Lower leg skin (tissue), 4 donors: ENCODE data around the gene TMTC1. TPM values are rescaled to one million over a fixed set of nuclear protein-coding genes. Genes with fewer than 3 reads are reported as not detected.
A peak's percentile ranks its signal among the peaks of the same experiment; 100 is the strongest.
"Not testable (repeated sequence)": the region's sequence is repeated elsewhere in the genome, so short reads cannot be mapped to it uniquely, and the experiment has no call there.

Experiments
- DNase-seq, 2 donors: peaks; one replicate each; pipeline ENCODE4 v3.0.0-alpha.2; 2019; ENCODE audit warnings: low spot score in 2 of 2
- H3K4me3 ChIP-seq: fragments of 200-600 bp; sonication (generic); 2 replicates; pipeline ENCODE4 v1.5.1; 2017; ENCODE audit warnings: mild to moderate bottlenecking, low read depth; ENCODE audit not compliant: poor library complexity, severe bottlenecking
- CTCF ChIP-seq, 3 donors: fragments of 450-650 bp; IDR thresholded peaks; one replicate each; pipeline ENCODE4 v1.5.1; 2016; ENCODE audit warnings: antibody characterized with exemption in 3 of 3, mild to moderate bottlenecking in 3 of 3, moderate library complexity in 2 of 3
- POLR2A ChIP-seq, 2 donors: fragments of 450-650 bp; IDR thresholded peaks; one replicate each; pipeline ENCODE4 v1.6.1; 2016 to 2017; ENCODE audit warnings: antibody characterized with exemption in 2 of 2, mild to moderate bottlenecking in 1 of 2, moderate library complexity in 1 of 2
- WGBS, 2 donors: methylation state at CpG; one replicate each; pipeline ENCODE4 v1.1.5; 2018; 5-methylcytosine and 5-hydroxymethylcytosine counted together
- intact Hi-C: fragments of 100-400 bp; cut with DNase I; formaldehyde crosslinking; loops from one replicate; pipeline ENCODE4 v1.15.0; 2023; ENCODE audit warnings: low total_unique reads
- total RNA-seq, 4 donors: library from RNA; depleted of rRNA; stranded (reverse); fragments of >200 nt; gene quantifications; one replicate each; pipeline ENCODE4 v1.1.0, GENCODE V29; 2016

The TMTC1 gene
- 10 to 100 TPM; 14.1 to 38.2 (median 18.5) TPM for total RNA-seq

GRCh38 chr12:29783773-29784666, at the start of gene TMTC1:
TSS of gene TMTC1 (minus strand) at chr12:29783942. CDS start at chr12:29783751, 191 bp downstream.
- 0 to 1% methylated on average over 15 to 41 of the region's 87 CpGs for WGBS, 2 donors
- DNase-seq = peak; percentile 28 to 93
- intact Hi-C loops = no loop called here
- peak within 1 kb of the TSS; percentile 57 for H3K4me3 ChIP-seq
- TF ChIP-seq POLR2A (IDR thresholded peaks at IDR 0.05) (no peak), CTCF (IDR thresholded peaks at IDR 0.05) (no peak)

- 76 to 89% methylated on average over 3 of the region's 3 CpGs for WGBS, 2 donors
- no peak for DNase-seq
- intact Hi-C loops = no loop called here
- no peak for TF ChIP-seq POLR2A (IDR thresholded peaks at IDR 0.05)
- no peak for TF ChIP-seq CTCF (IDR thresholded peaks at IDR 0.05)
- H3K4me3 ChIP-seq = no peak overlapping the region
These were observed 47.4 kb upstream of the TMTC1 start for GRCh38 chr12:29831173-29831572.

- DNase-seq = no peak
- TF ChIP-seq POLR2A (IDR thresholded peaks at IDR 0.05) (no peak), CTCF (IDR thresholded peaks at IDR 0.05) (no peak)
- 74 to 82% methylated on average over 1 of the region's 1 CpG for WGBS, 2 donors
- intact Hi-C loops = loop anchor here (1.0 kb wide), 1 partner anchor 42 kb away; no protein-coding TSS in a partner anchor
- no peak overlapping the region for H3K4me3 ChIP-seq
These were observed 46.6 kb upstream of the TMTC1 start for GRCh38 chr12:29830391-29830790.

- intact Hi-C loops = no loop called here
- no peak overlapping the region for H3K4me3 ChIP-seq
- no peak for DNase-seq
- 60 to 65% methylated on average over 2 of the region's 2 CpGs for WGBS, 2 donors
- TF ChIP-seq POLR2A (IDR thresholded peaks at IDR 0.05) (no peak), CTCF (IDR thresholded peaks at IDR 0.05) (no peak)
These were observed 35.3 kb upstream of the TMTC1 start for GRCh38 chr12:29818916-29819623.

- intact Hi-C loops = no loop called here
- WGBS, 2 donors = 57 to 64% methylated on average over 2 of the region's 2 CpGs
- no peak for TF ChIP-seq POLR2A (IDR thresholded peaks at IDR 0.05)
- no peak for TF ChIP-seq CTCF (IDR thresholded peaks at IDR 0.05)
These were observed 33.4 kb upstream of the TMTC1 start for GRCh38 chr12:29816874-29817725.

GRCh38 chr12:29809616-29810361, 26.0 kb upstream of the TMTC1 start:
- intact Hi-C loops, H3K4me3 ChIP-seq, DNase-seq: not testable (repeated sequence)
- 88 to 95% methylated on average over 21 to 24 of the region's 24 CpGs for WGBS, 2 donors

More at GRCh38 chr12:29816874-29817725, 33.4 kb upstream of the TMTC1 start:
- DNase-seq = no peak
- H3K4me3 ChIP-seq = no peak overlapping the region
